GM13976 (cell line): Measurements from ENCODE around the gene ADORA1.

Experiments
- DNase-seq: peaks from one replicate; pipeline ENCODE4 v3.0.0; 2012; ENCODE audit warnings: low spot score
- CTCF ChIP-seq: IDR thresholded peaks from 2 replicates; pipeline ENCODE4 v1.5.1; 2012; ENCODE audit warnings: borderline replicate concordance, mild to moderate bottlenecking; ENCODE audit not compliant: insufficient read depth; ENCODE audit errors: extremely low read depth, missing control alignments, control extremely low read depth
- in situ Hi-C: fragments of 300-500 bp; cut with MboI; formaldehyde crosslinking; loops from one replicate; pipeline ENCODE4 v1.12.0; 2022; ENCODE audit warnings: low sequenced_read_pairs, mixed read lengths, inconsistent platforms; ENCODE audit not compliant: unreplicated experiment

The ADORA1 gene

GRCh38 chr1:203150511-203151297 lies 23.2 kb downstream of the ADORA1 start:
- in situ Hi-C loops, result no loop called here
- no peak for DNase-seq
- no peak for TF ChIP-seq CTCF

- no peak for TF ChIP-seq CTCF
- DNase-seq, result no peak
- in situ Hi-C loops, result no loop called here
Observed at GRCh38 chr1:203151362-203152157, 24.0 kb downstream of the ADORA1 start.

- in situ Hi-C loops, result no loop called here
Observed at GRCh38 chr1:203152158-203153034, 24.9 kb downstream of the ADORA1 start.

DNA sequence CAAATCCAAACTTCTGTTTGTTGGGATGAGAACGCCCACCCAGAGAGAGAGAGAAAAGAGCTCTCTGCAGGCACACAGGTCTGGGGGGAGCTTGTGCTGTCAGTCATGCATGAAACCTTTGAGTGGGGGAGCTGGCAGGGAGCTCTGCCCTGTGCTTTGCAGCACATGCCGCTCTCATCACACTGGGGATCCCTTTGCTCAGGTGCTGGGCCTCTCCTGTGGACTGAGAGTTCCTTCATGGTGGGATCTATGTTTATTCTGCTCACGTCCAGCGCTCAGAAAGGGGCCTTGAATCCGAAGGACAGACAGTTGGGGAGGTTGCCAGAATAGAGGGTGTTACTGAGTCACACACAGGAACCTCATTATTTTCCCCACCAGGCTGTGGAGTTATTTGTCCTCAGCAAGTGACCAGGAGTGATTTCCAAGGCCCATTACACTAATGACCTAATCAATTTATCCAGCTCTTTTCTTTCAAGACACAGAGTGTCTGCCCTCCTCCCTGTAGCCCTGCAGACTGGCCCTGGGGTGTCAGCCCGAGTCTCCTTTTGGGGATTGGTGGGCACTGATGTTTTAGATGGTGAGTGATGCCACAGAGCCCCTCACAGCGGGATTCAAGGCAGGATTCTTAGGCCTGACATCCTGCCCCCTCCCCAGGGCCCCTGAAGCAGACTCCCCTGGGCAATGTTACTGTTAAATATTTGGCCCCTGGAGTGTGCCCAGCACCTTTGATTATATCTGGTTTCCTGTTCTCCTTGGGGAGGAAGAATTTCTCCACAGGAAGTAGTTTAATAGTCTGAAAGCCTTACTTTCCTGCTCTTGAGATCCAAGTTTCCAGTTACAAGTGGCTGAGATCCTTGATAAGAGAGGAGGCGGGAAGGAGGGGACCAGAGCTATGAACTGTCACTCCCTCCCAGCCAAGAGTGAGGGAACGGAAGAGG lies 25.8 kb downstream of the ADORA1 start:
- TF ChIP-seq CTCF, result no peak
- DNase-seq, result no peak
- in situ Hi-C loops, result no loop called here

More at GRCh38 chr1:203152158-203153034, 24.9 kb downstream of the ADORA1 start:
- no peak for DNase-seq
- TF ChIP-seq CTCF, result no peak

GRCh38 chr1:203153989-203154821 lies 26.7 kb downstream of the ADORA1 start:
- no peak for DNase-seq
- in situ Hi-C loops, result no loop called here
- TF ChIP-seq CTCF, result no peak
